Smooth muscle cell (in vitro differentiated cells): ENCODE data around the gene REV1. TPM values are rescaled to one million over a fixed set of nuclear protein-coding genes. Genes with fewer than 3 reads are reported as not detected.

Source experiments
- DNase-seq: peaks from one replicate; lab custom pipeline; 2025; ENCODE audit not compliant: unreplicated experiment; lab: John Stamatoyannopoulos, UW
- H2AFZ ChIP-seq: fragments of 200-600 bp; sonication (generic); 2 replicates; pipeline ENCODE4 v1.6.0; 2016; ENCODE audit warnings: antibody characterized with exemption, low read depth, mild to moderate bottlenecking
- H3F3A ChIP-seq: fragments of 200-600 bp; sonication (generic); 2 replicates; pipeline ENCODE4 v1.6.0; 2017; ENCODE audit warnings: antibody characterized with exemption, low read depth
- H3K27ac ChIP-seq: fragments of 200-600 bp; sonication (generic); 2 replicates; pipeline ENCODE4 v1.5.1; 2016; ENCODE audit warnings: low read depth, mild to moderate bottlenecking
- H3K27me3 ChIP-seq: fragments of 200-600 bp; sonication (generic); 2 replicates; pipeline ENCODE4 v1.6.1; 2016; ENCODE audit warnings: low read depth, mild to moderate bottlenecking
- H3K36me3 ChIP-seq: fragments of 200-600 bp; sonication (generic); 2 replicates; pipeline ENCODE4 v1.5.1; 2016; ENCODE audit warnings: low read depth
- H3K4me1 ChIP-seq: fragments of 200-600 bp; sonication (generic); 2 replicates; pipeline ENCODE4 v1.5.1; 2016; ENCODE audit warnings: low read depth
- H3K4me2 ChIP-seq: fragments of 200-600 bp; sonication (generic); 2 replicates; pipeline ENCODE4 v1.6.0; 2016; ENCODE audit warnings: mild to moderate bottlenecking
- H3K4me3 ChIP-seq: fragments of 200-600 bp; sonication (generic); 2 replicates; pipeline ENCODE4 v1.5.1; 2016; ENCODE audit warnings: mild to moderate bottlenecking
- H3K79me2 ChIP-seq: fragments of 200-600 bp; sonication (generic); 2 replicates; pipeline ENCODE4 v1.6.0; 2016; ENCODE audit warnings: low read depth, mild to moderate bottlenecking
- H3K9ac ChIP-seq: fragments of 200-600 bp; sonication (generic); 2 replicates; pipeline ENCODE4 v1.6.0; 2016; ENCODE audit warnings: low read depth
- H3K9me3 ChIP-seq: fragments of 200-600 bp; sonication (generic); replicated peaks from 2 replicates; pipeline ENCODE4 v1.5.1; 2016; ENCODE audit warnings: low read depth
- H4K20me1 ChIP-seq: fragments of 200-600 bp; sonication (generic); 2 replicates; pipeline ENCODE4 v1.6.0; 2016; ENCODE audit warnings: low read depth
- CTCF ChIP-seq: fragments of 200-600 bp; sonication (generic); IDR thresholded peaks from 2 replicates; pipeline ENCODE4 v1.5.1; 2017; ENCODE audit warnings: borderline replicate concordance, mild to moderate bottlenecking, antibody characterized with exemption; ENCODE audit not compliant: insufficient read depth, poor library complexity, severe bottlenecking
- WGBS: methylation state at CpG from one replicate; pipeline ENCODE4 v1.1.7; 2016; ENCODE audit warnings: low lambda C conversion rate; 5-methylcytosine and 5-hydroxymethylcytosine counted together
- polyA plus RNA-seq: library from polyadenylated mRNA; unstranded; fragments of >200 nt; fragmentation: Nextera tagmentation; extraction: Ambion mirVana; gene quantifications from 2 replicates; pipeline ENCODE4 v1.2.1, GENCODE V29; 2016
- total RNA-seq: library from RNA; depleted of rRNA; stranded (reverse); fragments of >200 nt; gene quantifications from 2 replicates; pipeline ENCODE4 v1.2.3, GENCODE V29; 2014

The REV1 gene
- total and polyA plus RNA-seq, 2 experiments from 2014 or later, result 9.5 to 20.6 TPM

GRCh38 chr2:99448556-99448955, 41.3 kb downstream of the REV1 start:
- 76% methylated on average over 2 of the region's 2 CpGs for WGBS
- Histone ChIP-seq H2AFZ (no peak overlapping the region), H4K20me1 (peaks cover 28% of the 10 kb centered on the region), H3K4me2 (no peak overlapping the region), H3K9me3 (no peaks in the 10 kb centered on the region), H3K27me3 (no peaks in the 10 kb centered on the region), H3K9ac (no peak overlapping the region), H3K36me3 (no peaks in the 10 kb centered on the region), H3F3A (no peaks in the 10 kb centered on the region), H3K27ac (peak overlapping the region; percentile 23), H3K4me3 (no peak overlapping the region), H3K79me2 (peaks cover 21% of the 10 kb centered on the region), H3K4me1 (no peaks in the 10 kb centered on the region)
- no peak for TF ChIP-seq CTCF
- no peak for DNase-seq

- no peaks in the 10 kb centered on the region for H3K4me1 ChIP-seq
- H3K4me3 ChIP-seq, result no peak overlapping the region
- H3K27me3 ChIP-seq, result no peaks in the 10 kb centered on the region
- no peak overlapping the region for H3K4me2 ChIP-seq
- H3K36me3 ChIP-seq, result peaks cover 5% of the 10 kb centered on the region
- no peaks in the 10 kb centered on the region for H3F3A ChIP-seq
- no peak overlapping the region for H3K9ac ChIP-seq
- peaks cover 16% of the 10 kb centered on the region for H3K79me2 ChIP-seq
- H3K27ac ChIP-seq, result no peak overlapping the region
- H2AFZ ChIP-seq, result no peak overlapping the region
- DNase-seq, result no peak
- H3K9me3 ChIP-seq, result no peaks in the 10 kb centered on the region
- TF ChIP-seq CTCF, result no peak
- peaks cover 24% of the 10 kb centered on the region for H4K20me1 ChIP-seq
- 71% methylated on average over 4 of the region's 4 CpGs for WGBS
These were observed 44.8 kb downstream of the REV1 start for GRCh38 chr2:99445065-99445464.

GRCh38 chr2:99444222-99444621, 45.6 kb downstream of the REV1 start:
- Histone ChIP-seq H4K20me1 (peaks cover 20% of the 10 kb centered on the region), H3K79me2 (peaks cover 10% of the 10 kb centered on the region), H3K9me3 (no peaks in the 10 kb centered on the region), H3K4me2 (no peak overlapping the region), H3K27ac (no peak overlapping the region), H3K9ac (no peak overlapping the region), H3K4me1 (no peaks in the 10 kb centered on the region), H2AFZ (no peak overlapping the region), H3F3A (no peaks in the 10 kb centered on the region), H3K27me3 (no peaks in the 10 kb centered on the region), H3K36me3 (peaks cover 5% of the 10 kb centered on the region), H3K4me3 (no peak overlapping the region)
- TF ChIP-seq CTCF, result no peak
- DNase-seq, result no peak
- 97% methylated on average over 2 of the region's 2 CpGs for WGBS

GRCh38 chr2:99442837-99443236, 47.0 kb downstream of the REV1 start:
- Histone ChIP-seq H3K36me3 (peaks cover 11% of the 10 kb centered on the region), H4K20me1 (peaks cover 20% of the 10 kb centered on the region), H3K4me2 (no peak overlapping the region), H3K4me1 (no peaks in the 10 kb centered on the region), H3K79me2 (peaks cover 2% of the 10 kb centered on the region), H3K27ac (no peak overlapping the region), H3F3A (no peaks in the 10 kb centered on the region), H3K4me3 (no peak overlapping the region), H2AFZ (no peak overlapping the region), H3K9me3 (no peaks in the 10 kb centered on the region), H3K9ac (no peak overlapping the region), H3K27me3 (no peaks in the 10 kb centered on the region)
- WGBS, result 71% methylated on average over 1 of the region's 1 CpG
- TF ChIP-seq CTCF, result no peak
- no peak for DNase-seq
